Measurements from ENCODE around the gene MAPRE2. TPM values are rescaled to one million over a fixed set of nuclear protein-coding genes. Genes with fewer than 3 reads are reported as not detected.

Gene MAPRE2
- total and polyA plus RNA-seq, 8 donors = 4.8 to 18.2 (median 10.6) TPM

DNA sequence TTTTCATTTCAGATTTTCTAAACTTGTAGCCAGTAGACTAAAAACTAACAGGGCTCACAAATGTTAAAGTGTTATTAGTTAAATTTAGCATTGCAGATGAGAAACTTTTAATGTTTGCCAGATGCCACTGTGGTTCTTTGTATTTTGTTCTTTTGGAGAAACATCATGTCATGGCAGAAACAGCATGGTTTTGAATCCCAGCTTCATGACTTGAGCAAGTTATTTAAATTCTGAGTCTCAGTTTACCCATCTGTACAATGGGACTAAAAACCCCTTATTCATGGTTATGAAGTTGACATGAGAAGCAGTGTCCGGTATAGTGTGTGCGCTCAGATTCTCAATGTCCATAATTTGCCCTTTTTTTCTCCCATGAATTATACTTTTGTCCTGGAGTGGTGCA, 56.5 kb downstream of the MAPRE2 start:
- no peak for TF ChIP-seq CTCF (IDR thresholded peaks at IDR 0.05)
- FAIRE-seq = no peak
- intact Hi-C loops (cut with DNase I) = no loop called here

DNA sequence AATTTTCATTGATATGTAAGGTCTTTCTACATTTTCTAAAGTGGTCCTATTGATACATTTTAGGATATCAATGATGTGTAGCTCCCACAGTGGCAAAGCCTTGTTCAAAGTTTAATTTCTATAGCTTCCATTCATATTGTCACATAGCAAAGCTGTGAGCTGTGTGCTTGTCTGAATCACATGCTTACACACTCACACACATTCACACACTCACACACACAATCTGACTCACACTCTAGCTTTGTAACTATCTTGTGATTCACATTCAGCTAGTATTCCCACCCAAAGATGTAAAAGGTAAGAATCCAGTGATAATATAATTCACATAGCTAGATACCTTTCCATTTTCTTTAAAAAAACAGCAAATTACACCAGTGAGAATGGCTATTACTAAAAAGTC, 58.7 kb downstream of the MAPRE2 start:
- Histone ChIP-seq H3K4me1 (no peaks in the 10 kb centered on the region), H3K27ac (no peak overlapping the region), H3K36me3 (no peaks in the 10 kb centered on the region), H3K4me3 (no peak overlapping the region), H3K9me3 (no peaks in the 10 kb centered on the region), H3K27me3 (no peaks in the 10 kb centered on the region)
- DNase-seq (no peak), ATAC-seq (no peak), FAIRE-seq (no peak)
- intact Hi-C loops (cut with DNase I) = no loop called here
- no peak for TF ChIP-seq CTCF (IDR thresholded peaks at IDR 0.05)

More for the DNA sequence above, 56.5 kb downstream of the MAPRE2 start:
- WGBS, 2 donors = 94 to 98% methylated on average over 2 of the region's 2 CpGs
- no peak overlapping the region for H3K4me3 ChIP-seq
- no peaks in the 10 kb centered on the region for H3K27me3 ChIP-seq
- H3K4me1 ChIP-seq = no peaks in the 10 kb centered on the region
- no peak for ATAC-seq
- H3K9me3 ChIP-seq = no peaks in the 10 kb centered on the region
- no peaks in the 10 kb centered on the region for H3K36me3 ChIP-seq
- H3K27ac ChIP-seq = no peak overlapping the region
- no peak for DNase-seq

GRCh38 chr18:35104391-35105051, 63.3 kb downstream of the MAPRE2 start:
- 74 to 82% methylated on average over 5 of the region's 5 CpGs for WGBS, 2 donors
- no peak for ATAC-seq
- intact Hi-C loops (cut with DNase I) = no loop called here
- Histone ChIP-seq H3K27ac (no peak overlapping the region), H3K36me3 (no peaks in the 10 kb centered on the region), H3K9me3 (no peaks in the 10 kb centered on the region), H3K4me1 (no peaks in the 10 kb centered on the region), H3K27me3 (no peaks in the 10 kb centered on the region), H3K4me3 (no peak overlapping the region)
- no peak for TF ChIP-seq CTCF (IDR thresholded peaks at IDR 0.05)
- no peak for FAIRE-seq
- no peak for DNase-seq

DNA sequence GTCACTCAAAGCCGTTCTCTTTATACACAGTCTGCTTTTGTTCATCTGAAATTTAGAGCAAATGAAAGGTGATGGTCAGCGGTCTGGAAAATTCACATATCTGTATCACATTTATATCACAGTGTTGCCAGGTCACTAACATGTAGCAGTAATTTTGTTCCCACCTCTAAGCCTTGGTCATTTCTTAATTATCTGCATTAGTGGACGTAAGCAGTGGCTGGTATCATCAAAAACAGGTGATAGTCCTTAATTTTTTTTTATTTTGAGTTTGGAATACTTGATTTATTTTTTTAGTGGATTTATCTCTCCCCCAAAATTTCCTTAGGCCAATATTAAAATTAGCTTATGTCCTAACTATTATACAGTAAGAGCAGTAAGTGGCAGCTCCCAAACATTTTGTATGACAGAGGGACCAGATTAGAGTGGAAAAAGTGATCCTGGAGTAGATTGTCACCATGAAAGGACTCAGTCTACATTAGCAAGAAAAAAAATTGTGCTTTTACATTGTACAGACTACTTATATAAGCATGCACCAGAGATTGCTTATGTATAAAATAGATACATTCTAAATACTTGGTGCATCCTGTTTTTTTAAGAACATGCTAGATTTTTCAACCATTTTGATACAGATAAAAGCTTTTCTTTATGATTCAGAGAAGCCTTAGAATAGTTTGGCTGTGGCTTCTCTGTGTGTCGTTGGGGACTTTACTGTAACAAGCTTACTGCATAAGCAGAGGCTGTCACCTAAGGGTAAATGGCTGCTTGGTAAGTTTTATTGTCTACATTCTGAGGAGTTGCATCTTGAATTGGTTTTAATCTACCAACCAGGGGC, 65.0 kb downstream of the MAPRE2 start:
- Histone ChIP-seq H3K27ac (no peak overlapping the region), H3K27me3 (no peaks in the 10 kb centered on the region), H3K9me3 (no peaks in the 10 kb centered on the region), H3K4me1 (no peaks in the 10 kb centered on the region), H3K4me3 (no peak overlapping the region), H3K36me3 (no peaks in the 10 kb centered on the region)
- intact Hi-C loops (cut with DNase I) = no loop called here
- WGBS, 2 donors = 88 to 93% methylated on average over 4 of the region's 4 CpGs
- FAIRE-seq (no peak), ATAC-seq (no peak), DNase-seq (no peak)
- no peak for TF ChIP-seq CTCF (IDR thresholded peaks at IDR 0.05)

DNA sequence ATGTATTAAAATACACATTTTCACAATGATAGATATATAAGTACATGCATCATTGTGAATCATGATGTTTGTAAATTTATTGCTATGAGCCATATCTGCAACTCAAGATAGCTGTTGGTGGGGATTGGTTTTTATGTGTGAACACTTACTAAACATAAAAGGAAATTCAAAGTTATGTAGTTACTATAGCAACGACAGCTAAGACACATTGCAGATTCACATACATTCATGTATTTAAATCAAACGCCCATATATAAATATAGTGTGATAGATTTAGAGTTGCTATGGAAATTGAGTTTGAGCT, 65.6 kb downstream of the MAPRE2 start:
- 80 to 82% methylated on average over 2 of the region's 2 CpGs for WGBS, 2 donors
- Histone ChIP-seq H3K27me3 (no peaks in the 10 kb centered on the region), H3K36me3 (no peaks in the 10 kb centered on the region), H3K4me3 (no peak overlapping the region), H3K27ac (no peak overlapping the region), H3K4me1 (no peaks in the 10 kb centered on the region), H3K9me3 (no peaks in the 10 kb centered on the region)
- DNase-seq = no peak
- intact Hi-C loops (cut with DNase I) = no loop called here
- no peak for ATAC-seq
- no peak for TF ChIP-seq CTCF (IDR thresholded peaks at IDR 0.05)
- no peak for FAIRE-seq
